CD14-positive monocyte (primary cell): ENCODE results near the gene DMXL1. TPM values are rescaled to one million over a fixed set of nuclear protein-coding genes. Genes with fewer than 3 reads are reported as not detected.

Source experiments
- DNase-seq, 3 donors: peaks; one replicate each; pipeline ENCODE4 v3.0.0-alpha.2; 2011 to 2022
- H2AFZ ChIP-seq: 2 replicates; pipeline ENCODE4 v1.6.0; 2012; ENCODE audit warnings: mild to moderate bottlenecking, low read depth, low read length, inconsistent platforms; ENCODE audit not compliant: insufficient read depth, poor library complexity, severe bottlenecking
- H3K27ac ChIP-seq, 2 donors: 1 replicate in 1 of 2; 2 replicates in 1 of 2; pipeline ENCODE4 v1.5.1; 2012 to 2013; ENCODE audit warnings: low read length in 2 of 2, control low read depth in 1 of 2, inconsistent platforms in 1 of 2, low read depth in 1 of 2, mild to moderate bottlenecking in 1 of 2
- H3K27me3 ChIP-seq, 2 donors: one replicate each; pipeline versions ENCODE4 v1.6.0 to v1.6.1; 2011 to 2013; ENCODE audit warnings: low read length in 2 of 2; ENCODE audit not compliant: control insufficient read depth in 2 of 2, insufficient read depth in 2 of 2
- H3K36me3 ChIP-seq, 2 donors: replicated peaks in 1 of 2; 1 replicate in 1 of 2; 2 replicates in 1 of 2; pipeline versions ENCODE4 v1.5.1 to v1.6.1; 2012 to 2013; ENCODE audit warnings: low read length in 2 of 2, control low read depth in 1 of 2, inconsistent platforms in 1 of 2, mild to moderate bottlenecking in 1 of 2; ENCODE audit not compliant: insufficient read depth in 2 of 2, control insufficient read depth in 1 of 2
- H3K4me1 ChIP-seq, 2 donors: 1 replicate in 1 of 2; 2 replicates in 1 of 2; pipeline versions ENCODE4 v1.5.1 to v1.6.1; 2012 to 2013; ENCODE audit warnings: low read length in 2 of 2, control low read depth in 1 of 2, inconsistent platforms in 1 of 2, mild to moderate bottlenecking in 1 of 2, moderate library complexity in 1 of 2; ENCODE audit not compliant: insufficient read depth in 2 of 2, control insufficient read depth in 1 of 2
- H3K4me2 ChIP-seq: replicated peaks from 2 replicates; pipeline ENCODE3; 2012; ENCODE audit warnings: low read length, moderate library complexity, mild to moderate bottlenecking; ENCODE audit not compliant: poor library complexity, severe bottlenecking; ENCODE audit errors: extremely low read depth
- H3K4me3 ChIP-seq, 3 experiments: fragments of 200-600 bp in 1 of 3; sonication (generic) in 1 of 3; replicated peaks in 1 of 3; 1 replicate in 2 of 3; 2 replicates in 1 of 3; pipeline ENCODE4 v1.5.1; 2011 to 2013; ENCODE audit warnings: low read length in 3 of 3, mild to moderate bottlenecking in 3 of 3, control low read depth in 2 of 3, low read depth in 2 of 3, inconsistent platforms in 1 of 3, moderate library complexity in 1 of 3
- H3K79me2 ChIP-seq: 2 replicates; pipeline ENCODE4 v1.6.0; 2012; ENCODE audit warnings: mild to moderate bottlenecking, control low read depth, inconsistent platforms, low read length, moderate library complexity; ENCODE audit not compliant: insufficient read depth
- H3K9ac ChIP-seq: 2 replicates; pipeline ENCODE4 v1.6.0; 2017; ENCODE audit warnings: low read length, mild to moderate bottlenecking; ENCODE audit not compliant: insufficient read depth, poor library complexity, severe bottlenecking
- H3K9me3 ChIP-seq, 2 donors: replicated peaks in 1 of 2; 1 replicate in 1 of 2; 2 replicates in 1 of 2; pipeline versions ENCODE4 v1.5.1 to v1.6.1; 2012 to 2013; ENCODE audit warnings: low read length in 2 of 2, control low read depth in 1 of 2; ENCODE audit not compliant: control insufficient read depth in 1 of 2, insufficient read depth in 1 of 2
- H4K20me1 ChIP-seq: 2 replicates; pipeline ENCODE4 v1.6.0; 2012; ENCODE audit warnings: mild to moderate bottlenecking, low read length, control low read depth, moderate library complexity; ENCODE audit not compliant: insufficient read depth
- H3K27ac Mint-ChIP-seq, 7 donors: one replicate each; pipeline ENCODE4 v1.8.0; 2020; ENCODE audit warnings: mild to moderate bottlenecking in 7 of 7, mixed read lengths in 7 of 7, moderate library complexity in 6 of 7, inconsistent platforms in 2 of 7
- H3K27me3 Mint-ChIP-seq, 3 donors: one replicate each; pipeline ENCODE4 v1.8.0; 2021 to 2022; ENCODE audit warnings: low read depth in 3 of 3, mild to moderate bottlenecking in 3 of 3, mixed read lengths in 3 of 3, moderate library complexity in 3 of 3, inconsistent platforms in 1 of 3
- H3K36me3 Mint-ChIP-seq, 2 donors: one replicate each; pipeline ENCODE4 v1.8.0; 2020; ENCODE audit warnings: mixed read lengths in 2 of 2, inconsistent platforms in 1 of 2, mild to moderate bottlenecking in 1 of 2
- H3K4me1 Mint-ChIP-seq: one replicate; pipeline ENCODE4 v1.8.0; 2020; ENCODE audit warnings: mild to moderate bottlenecking, mixed read lengths
- H3K4me3 Mint-ChIP-seq, 2 donors: one replicate each; pipeline ENCODE4 v1.8.0; 2020; ENCODE audit warnings: mild to moderate bottlenecking in 2 of 2, mixed read lengths in 2 of 2, moderate library complexity in 1 of 2
- H3K9me3 Mint-ChIP-seq, 7 donors: one replicate each; pipeline ENCODE4 v1.8.0; 2020 to 2022; ENCODE audit warnings: mixed read lengths in 7 of 7, mild to moderate bottlenecking in 6 of 7, moderate library complexity in 6 of 7, inconsistent platforms in 2 of 7
- CTCF ChIP-seq: fragments of 200-600 bp; IDR thresholded peaks from one replicate; pipeline ENCODE4 v1.8.0; 2022; ENCODE audit warnings: antibody characterized with exemption, mild to moderate bottlenecking
- WGBS: methylation state at CpG from one replicate; pipeline ENCODE4 v1.1.5; 2013; ENCODE audit warnings: missing lambda C conversion rate; ENCODE audit not compliant: insufficient coverage; 5-methylcytosine and 5-hydroxymethylcytosine counted together
- intact Hi-C, 2 donors: fragments of 100-400 bp; cut with micrococcal nuclease; formaldehyde crosslinking; loops; one replicate each; pipeline versions ENCODE4 v1.15.0 to v1.15.1; 2023
- polyA plus RNA-seq, 3 donors: library from polyadenylated mRNA; depleted of rRNA in 1 of 3; unstranded in 2 of 3; stranded (reverse) in 1 of 3; fragments of 300-500 nt in 2 of 3; fragments of >200 nt in 1 of 3; fragmentation: Illumina TruSeq in 2 of 3; gene quantifications; 1 replicate in 2 of 3; 2 replicates in 1 of 3; pipeline ENCODE4 v1.2.3, GENCODE V29; 2012 to 2021

DMXL1 gene
- polyA plus RNA-seq, 3 donors, result 15.5 to 20.5 (median 19.5) TPM

- Histone ChIP-seq H3K79me2 (peaks cover 97% of the 10 kb centered on the region), H3K27me3 (no peaks in the 10 kb centered on the region), H3K36me3 (no peaks in the 10 kb centered on the region), H2AFZ (peak overlapping the region; percentile 49), H4K20me1 (peaks cover 39% of the 10 kb centered on the region), H3K4me3 (peak overlapping the region in 2 of 3 experiments; percentile 14 to 53), H3K4me1 (peaks cover 70 to 75% of the 10 kb centered on the region in 2 donors), H3K9me3 (no peaks in the 10 kb centered on the region), H3K27ac (peak overlapping the region; percentile 89 to 96), H3K4me2 (peak overlapping the region; percentile 60), H3K9ac (peak overlapping the region; percentile 58)
- peak; percentile 33 to 67 (median 55) for DNase-seq
- no peak for TF ChIP-seq CTCF
- WGBS, result no CpG with 5 or more reads among the region's 3 CpGs
- H3K27ac Mint-ChIP-seq, result peak overlapping the region; percentile 87 to 96 (median 94)
- peaks cover 88% of the 10 kb centered on the region for H3K4me1 Mint-ChIP-seq
- intact Hi-C loops, result no loop called here
- H3K4me3 Mint-ChIP-seq, result peak overlapping the region; percentile 56 to 67
- peaks cover 11 to 19% of the 10 kb centered on the region in 2 donors for H3K36me3 Mint-ChIP-seq
- no peaks in the 10 kb centered on the region for H3K9me3 Mint-ChIP-seq
- H3K27me3 Mint-ChIP-seq, result no peaks in the 10 kb centered on the region
These were observed 204.8 kb downstream of the DMXL1 start for GRCh38 chr5:119275601-119276173.

- no peak overlapping the region for H2AFZ ChIP-seq
- H3K27me3 ChIP-seq, result no peaks in the 10 kb centered on the region
- no CpG with 5 or more reads among the region's 5 CpGs for WGBS
- intact Hi-C loops, result no loop called here
- H3K79me2 ChIP-seq, result peaks cover 97% of the 10 kb centered on the region
- Mint-ChIP-seq H3K27me3 (no peaks in the 10 kb centered on the region), H3K9me3 (no peaks in the 10 kb centered on the region), H3K27ac (peak overlapping the region in 1 of 7 donors; percentile 69), H3K4me1 (peaks cover 87% of the 10 kb centered on the region), H3K4me3 (no peak overlapping the region), H3K36me3 (peaks cover 20 to 21% of the 10 kb centered on the region in 2 donors)
- no peak overlapping the region for H3K9ac ChIP-seq
- H3K4me1 ChIP-seq, result peaks cover 57 to 69% of the 10 kb centered on the region in 2 donors
- no peak overlapping the region for H3K27ac ChIP-seq
- TF ChIP-seq CTCF, result no peak
- DNase-seq, result no peak
- peaks cover 0 to 7% of the 10 kb centered on the region in 2 donors for H3K36me3 ChIP-seq
- H4K20me1 ChIP-seq, result peaks cover 41% of the 10 kb centered on the region
- no peak overlapping the region for H3K4me3 ChIP-seq
- no peak overlapping the region for H3K4me2 ChIP-seq
- H3K9me3 ChIP-seq, result no peaks in the 10 kb centered on the region
These were observed 206.1 kb downstream of the DMXL1 start for GRCh38 chr5:119276978-119277377.
